Breast epithelium (tissue), 4 donors: Measurements from ENCODE around the gene SHROOM2. TPM values are rescaled to one million over a fixed set of nuclear protein-coding genes. Genes with fewer than 3 reads are reported as not detected.

ENCODE experiments used
- DNase-seq, 2 donors: peaks; one replicate each; pipeline ENCODE4 v3.0.0-alpha.2; 2019; ENCODE audit warnings: low spot score in 2 of 2
- H3K27ac ChIP-seq, 2 donors: fragments of 200-600 bp; sonication (generic) in 1 of 2; one replicate each; pipeline ENCODE4 v1.5.1; 2016 to 2019; ENCODE audit warnings: mild to moderate bottlenecking in 1 of 2
- H3K27me3 ChIP-seq, 2 donors: fragments of 200-600 bp; sonication (generic) in 1 of 2; one replicate each; pipeline versions ENCODE4 v1.5.1 to v1.6.0; 2017 to 2019; ENCODE audit warnings: control low read depth in 1 of 2, mild to moderate bottlenecking in 1 of 2
- H3K36me3 ChIP-seq: fragments of 200-600 bp; one replicate; pipeline ENCODE4 v1.5.1; 2019
- H3K4me1 ChIP-seq, 2 donors: fragments of 200-600 bp; sonication (generic); one replicate each; pipeline ENCODE4 v1.5.1; 2016 to 2019; ENCODE audit warnings: control low read depth in 1 of 2
- H3K4me3 ChIP-seq, 3 donors: fragments of 200-600 bp; sonication (generic); 1 replicate in 2 of 3; 2 replicates in 1 of 3; pipeline ENCODE4 v1.5.1; 2016 to 2019; ENCODE audit warnings: mild to moderate bottlenecking in 3 of 3, moderate library complexity in 2 of 3
- H3K9me3 ChIP-seq, 2 donors: fragments of 200-600 bp; sonication (generic) in 1 of 2; one replicate each; pipeline ENCODE4 v1.5.1; 2016 to 2019; ENCODE audit warnings: control low read depth in 1 of 2
- POLR2A ChIP-seq: fragments of 450-650 bp; IDR thresholded peaks from one replicate; pipeline ENCODE4 v1.6.1; 2016; ENCODE audit warnings: antibody characterized with exemption, mild to moderate bottlenecking, moderate library complexity
- POLR2AphosphoS5 ChIP-seq, 3 donors: sonication (generic); formaldehyde crosslinking; IDR thresholded peaks; one replicate each; pipeline ENCODE4 v1.6.1; 2017; ENCODE audit warnings: antibody characterized with exemption in 3 of 3
- intact Hi-C: fragments of 100-400 bp; cut with DNase I; formaldehyde crosslinking; loops from one replicate; pipeline ENCODE4 v1.15.1; 2023; ENCODE audit warnings: low total_unique reads
- total RNA-seq, 3 donors: library from RNA; depleted of rRNA; stranded (reverse); fragments of >200 nt; gene quantifications; one replicate each; pipeline ENCODE4 v1.1.0, GENCODE V29; 2016
- TF ChIP-seq, protein P1 (sequence below), 3 donors: fragments of 450-650 bp; IDR thresholded peaks; one replicate each; pipeline ENCODE4 v1.5.1; 2016 to 2017; ENCODE audit warnings: antibody characterized with exemption in 3 of 3, mild to moderate bottlenecking in 3 of 3, moderate library complexity in 3 of 3

Gene SHROOM2
- total RNA-seq, 3 donors from 2014 or later = 0.48 to 4.5 (median 3.9) TPM

DNA sequence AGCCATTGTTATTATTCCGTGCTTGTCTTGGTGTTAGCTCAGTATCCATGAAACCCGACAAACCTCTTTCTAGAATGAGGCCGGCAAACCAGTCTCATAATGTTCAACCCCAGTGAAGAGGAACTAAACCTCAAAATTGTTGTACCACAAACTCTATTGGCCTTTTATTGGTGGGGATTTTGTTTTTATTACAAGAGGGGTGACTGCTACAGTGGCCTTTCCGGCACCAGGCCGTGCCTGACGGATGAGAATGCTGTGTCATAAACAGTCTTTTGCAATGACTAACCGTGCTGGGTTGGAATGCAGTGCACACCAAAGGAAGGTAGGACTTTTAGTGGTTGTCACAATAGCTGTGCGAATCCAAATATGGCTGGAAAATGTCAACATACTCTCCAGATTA is 60.8 kb downstream of the SHROOM2 start:
- Histone ChIP-seq H3K4me1 (no peaks in the 10 kb centered on the region), H3K36me3 (no peaks in the 10 kb centered on the region), H3K27me3 (peaks cover 0 to 20% of the 10 kb centered on the region in 2 donors), H3K27ac (no peak overlapping the region), H3K4me3 (no peak overlapping the region), H3K9me3 (no peaks in the 10 kb centered on the region)
- intact Hi-C loops = no loop called here
- DNase-seq = no peak
- TF ChIP-seq POLR2A (no peak), POLR2AphosphoS5 (IDR thresholded peaks at IDR 0.05) (no peak)
- TF ChIP-seq, protein P1, sequence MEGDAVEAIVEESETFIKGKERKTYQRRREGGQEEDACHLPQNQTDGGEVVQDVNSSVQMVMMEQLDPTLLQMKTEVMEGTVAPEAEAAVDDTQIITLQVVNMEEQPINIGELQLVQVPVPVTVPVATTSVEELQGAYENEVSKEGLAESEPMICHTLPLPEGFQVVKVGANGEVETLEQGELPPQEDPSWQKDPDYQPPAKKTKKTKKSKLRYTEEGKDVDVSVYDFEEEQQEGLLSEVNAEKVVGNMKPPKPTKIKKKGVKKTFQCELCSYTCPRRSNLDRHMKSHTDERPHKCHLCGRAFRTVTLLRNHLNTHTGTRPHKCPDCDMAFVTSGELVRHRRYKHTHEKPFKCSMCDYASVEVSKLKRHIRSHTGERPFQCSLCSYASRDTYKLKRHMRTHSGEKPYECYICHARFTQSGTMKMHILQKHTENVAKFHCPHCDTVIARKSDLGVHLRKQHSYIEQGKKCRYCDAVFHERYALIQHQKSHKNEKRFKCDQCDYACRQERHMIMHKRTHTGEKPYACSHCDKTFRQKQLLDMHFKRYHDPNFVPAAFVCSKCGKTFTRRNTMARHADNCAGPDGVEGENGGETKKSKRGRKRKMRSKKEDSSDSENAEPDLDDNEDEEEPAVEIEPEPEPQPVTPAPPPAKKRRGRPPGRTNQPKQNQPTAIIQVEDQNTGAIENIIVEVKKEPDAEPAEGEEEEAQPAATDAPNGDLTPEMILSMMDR (IDR thresholded peaks at IDR 0.05) = no peak

DNA sequence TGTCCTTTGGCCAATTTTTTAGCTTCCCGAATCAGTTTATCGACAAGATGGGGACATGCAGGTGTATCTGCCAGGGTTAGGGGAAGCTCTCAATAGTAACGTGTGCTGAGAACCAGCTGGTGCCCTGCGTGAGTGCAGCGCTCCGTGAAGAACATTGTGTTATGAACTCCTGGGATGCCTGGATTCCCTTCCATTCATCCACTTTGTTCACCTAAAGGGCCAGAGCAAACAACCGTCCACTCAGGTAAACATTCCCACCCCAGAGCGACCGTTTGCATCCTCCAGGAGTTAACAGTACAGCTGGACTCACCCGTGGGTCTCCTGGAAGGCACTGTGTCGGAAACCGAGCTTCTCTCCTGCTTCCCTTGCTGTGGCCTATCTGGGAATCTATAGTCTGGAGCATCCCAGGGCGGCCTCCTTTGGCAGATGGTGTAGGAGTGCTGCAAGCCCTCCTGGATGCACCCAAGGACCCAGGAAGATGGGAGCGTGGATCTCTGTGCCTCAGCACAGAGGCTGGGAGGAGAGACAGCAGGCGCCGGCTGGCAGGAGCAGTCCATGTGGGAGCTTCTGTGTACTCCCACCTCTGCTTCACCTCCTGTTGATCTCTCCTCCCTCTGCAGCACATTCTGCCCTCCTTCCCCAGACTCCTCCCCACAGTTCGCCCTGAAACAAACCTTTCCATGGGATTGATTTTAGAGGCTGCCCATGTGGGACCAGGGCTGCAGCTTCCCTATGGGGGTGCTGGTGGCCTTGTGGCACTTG is 62.7 kb downstream of the SHROOM2 start:
- H3K27me3 ChIP-seq = peaks cover 0 to 26% of the 10 kb centered on the region in 2 donors
- intact Hi-C loops = no loop called here

DNA sequence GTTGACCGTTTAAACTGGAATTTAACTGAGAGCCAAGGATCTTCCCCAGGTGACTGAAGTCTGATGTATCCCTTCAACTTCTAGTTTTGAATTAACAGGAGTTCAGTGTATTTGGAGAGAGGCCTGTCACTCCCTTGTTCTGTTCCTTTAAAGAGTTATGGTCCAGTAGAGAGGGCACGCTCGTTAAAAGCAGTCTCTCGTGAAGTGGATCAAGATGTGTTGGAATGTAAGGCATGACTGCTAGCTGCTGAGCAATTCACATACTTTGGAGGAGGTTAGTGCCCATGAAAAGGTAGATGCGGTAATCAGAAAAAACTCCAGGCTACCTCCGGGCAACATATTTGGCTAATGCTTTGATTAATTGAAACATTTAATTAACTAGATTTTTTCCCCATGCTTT is 65.7 kb downstream of the SHROOM2 start:
- Histone ChIP-seq H3K4me3 (no peak overlapping the region), H3K27ac (no peak overlapping the region), H3K4me1 (no peaks in the 10 kb centered on the region), H3K27me3 (peaks cover 0 to 33% of the 10 kb centered on the region in 2 donors), H3K9me3 (no peaks in the 10 kb centered on the region), H3K36me3 (no peaks in the 10 kb centered on the region)
- TF ChIP-seq, protein P1 (IDR thresholded peaks at IDR 0.05) = no peak
- no peak for TF ChIP-seq POLR2A
- TF ChIP-seq POLR2AphosphoS5 (IDR thresholded peaks at IDR 0.05) = no peak
- DNase-seq = no peak
- intact Hi-C loops = no loop called here

More for the DNA sequence above, 62.7 kb downstream of the SHROOM2 start:
- no peak overlapping the region for H3K4me3 ChIP-seq
- TF ChIP-seq, protein P1 (IDR thresholded peaks at IDR 0.05) = no peak
- TF ChIP-seq POLR2AphosphoS5 (IDR thresholded peaks at IDR 0.05) = no peak
- TF ChIP-seq POLR2A = no peak
- H3K27ac ChIP-seq = no peak overlapping the region
- H3K4me1 ChIP-seq = no peaks in the 10 kb centered on the region
- DNase-seq = no peak
- H3K36me3 ChIP-seq = no peaks in the 10 kb centered on the region
- no peaks in the 10 kb centered on the region for H3K9me3 ChIP-seq

DNA sequence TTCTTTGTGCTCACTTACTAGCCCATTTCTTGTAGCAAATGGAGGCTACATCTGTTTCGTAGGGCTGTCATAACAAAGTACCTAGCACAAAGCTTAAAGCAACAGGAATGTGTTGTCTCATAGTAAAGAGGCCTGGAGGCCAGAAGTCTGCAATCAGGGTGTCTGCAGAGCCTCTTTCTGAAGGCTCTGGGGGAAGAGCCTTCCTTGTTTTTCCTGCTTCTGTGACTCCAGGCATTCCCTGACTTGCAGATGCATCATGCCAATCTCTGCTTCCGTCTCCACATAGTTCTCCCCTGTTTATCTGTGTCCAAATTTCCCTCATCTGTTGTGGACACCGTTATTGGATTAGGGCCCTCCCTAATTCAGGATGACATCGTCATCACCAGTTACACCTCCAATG is 67.1 kb downstream of the SHROOM2 start:
- Histone ChIP-seq H3K4me1 (no peaks in the 10 kb centered on the region), H3K27me3 (peaks cover 0 to 27% of the 10 kb centered on the region in 2 donors), H3K27ac (no peak overlapping the region), H3K4me3 (no peak overlapping the region), H3K9me3 (no peaks in the 10 kb centered on the region), H3K36me3 (no peaks in the 10 kb centered on the region)
- intact Hi-C loops = no loop called here
- TF ChIP-seq POLR2A (no peak), POLR2AphosphoS5 (IDR thresholded peaks at IDR 0.05) (no peak)
- TF ChIP-seq, protein P1 (IDR thresholded peaks at IDR 0.05) = no peak
- DNase-seq = no peak

DNA sequence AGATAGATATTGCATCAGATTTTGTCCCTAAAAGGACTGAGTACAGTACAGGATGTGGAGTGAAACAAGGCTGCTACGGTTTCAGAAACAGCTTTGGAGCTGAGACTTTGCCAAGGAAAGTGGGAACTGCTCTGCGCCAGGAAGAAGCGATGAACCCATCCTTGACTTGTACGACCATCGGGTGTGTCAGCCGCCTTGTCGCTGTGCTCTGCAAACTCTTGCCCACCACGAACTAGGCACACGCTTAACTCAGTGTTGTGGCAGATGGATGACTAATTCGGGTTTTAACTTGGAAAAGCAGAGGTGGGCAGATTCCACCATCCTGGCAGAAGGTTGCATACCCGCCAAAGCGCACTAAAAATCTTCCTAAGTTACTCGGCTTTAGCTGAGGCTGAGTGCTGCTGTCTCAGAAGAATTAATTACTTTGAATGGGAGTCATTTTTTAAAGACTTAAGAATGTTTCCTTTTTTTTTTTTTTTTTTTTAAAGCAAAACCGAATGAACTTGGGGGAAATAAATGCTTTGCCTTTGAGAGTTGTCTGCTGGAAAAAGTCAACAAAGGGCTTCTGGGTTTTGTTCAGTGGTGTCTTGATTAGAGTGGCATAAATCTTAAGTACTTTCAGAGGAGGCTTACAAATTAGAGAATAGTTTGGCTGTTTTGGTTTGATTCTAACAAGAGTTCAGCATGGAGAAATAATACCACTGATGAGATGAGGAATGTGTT is 69.5 kb downstream of the SHROOM2 start:
- peaks cover 0 to 25% of the 10 kb centered on the region in 2 donors for H3K27me3 ChIP-seq
- DNase-seq = no peak
- no peaks in the 10 kb centered on the region for H3K36me3 ChIP-seq
- no peak overlapping the region for H3K4me3 ChIP-seq
- no peak overlapping the region for H3K27ac ChIP-seq
- no peaks in the 10 kb centered on the region for H3K4me1 ChIP-seq
- TF ChIP-seq POLR2AphosphoS5 (IDR thresholded peaks at IDR 0.05) (no peak), POLR2A (no peak)
- TF ChIP-seq, protein P1 (IDR thresholded peaks at IDR 0.05) = no peak
- no peaks in the 10 kb centered on the region for H3K9me3 ChIP-seq
- intact Hi-C loops = no loop called here
